ENCODE measurements around the gene PSAPL1. TPM values are rescaled to one million over a fixed set of nuclear protein-coding genes. Genes with fewer than 3 reads are reported as not detected.

The PSAPL1 gene
- total and polyA plus RNA-seq, 4 donors: not detected

- TF ChIP-seq YY1 (IDR thresholded peaks at IDR 0.05) (no peak), HNF4A (conservative IDR thresholded peaks at IDR 0.05) (no peak), SP1 (IDR thresholded peaks at IDR 0.05) (no peak), TAF1 (conservative IDR thresholded peaks at IDR 0.05) (no peak), RXRA (IDR thresholded peaks at IDR 0.05) (no peak), RAD21 (IDR thresholded peaks at IDR 0.05) (no peak), ZBTB33 (IDR thresholded peaks at IDR 0.05) (no peak)
- no peak overlapping the region for H3K4me3 ChIP-seq (ENCODE audit: low read depth in 1 of 3, low read length in 3 of 3)
- H3K9me3 ChIP-seq (ENCODE audit: control insufficient read depth in 4 of 4, low read length in 3 of 4): no peaks in the 10 kb centered on the region
- H3K27me3 ChIP-seq (ENCODE audit: control insufficient read depth in 4 of 4, insufficient read depth in 4 of 4, low read length in 3 of 4): no peaks in the 10 kb centered on the region
- no peaks in the 10 kb centered on the region for H3K36me3 ChIP-seq (ENCODE audit: control insufficient read depth in 4 of 4, insufficient read depth in 3 of 4, low read depth in 1 of 4, low read length in 3 of 4)
- peaks cover 0 to 3% (median 0%) of the 10 kb centered on the region in 4 donors for H3K4me1 ChIP-seq (ENCODE audit: control insufficient read depth in 4 of 4, insufficient read depth in 4 of 4, low read length in 3 of 4)
- peak; percentile 27 for DNase-seq (ENCODE audit: low spot score)
- no peak overlapping the region for H3K9ac ChIP-seq (ENCODE audit: low read depth in 1 of 2, low read length in 2 of 2)
- H3K27ac ChIP-seq (ENCODE audit: low read depth in 1 of 2, low read length in 2 of 2): no peak overlapping the region
- WGBS: 61% methylated on average over 12 of the region's 12 CpGs
Observed at GRCh38 chr4:7389719-7390118, 45.0 kb downstream of the PSAPL1 start.

- Histone ChIP-seq H3K27me3 (ENCODE audit: control insufficient read depth in 4 of 4, insufficient read depth in 4 of 4, low read length in 3 of 4) (no peaks in the 10 kb centered on the region), H3K4me3 (ENCODE audit: low read depth in 1 of 3, low read length in 3 of 3) (no peak overlapping the region), H3K9me3 (ENCODE audit: control insufficient read depth in 4 of 4, low read length in 3 of 4) (no peaks in the 10 kb centered on the region), H3K36me3 (ENCODE audit: control insufficient read depth in 4 of 4, insufficient read depth in 3 of 4, low read depth in 1 of 4, low read length in 3 of 4) (no peaks in the 10 kb centered on the region), H3K27ac (ENCODE audit: low read depth in 1 of 2, low read length in 2 of 2) (no peak overlapping the region), H3K4me1 (ENCODE audit: control insufficient read depth in 4 of 4, insufficient read depth in 4 of 4, low read length in 3 of 4) (no peaks in the 10 kb centered on the region), H3K9ac (ENCODE audit: low read depth in 1 of 2, low read length in 2 of 2) (no peak overlapping the region)
- WGBS: 93% methylated on average over 15 of the region's 15 CpGs
- DNase-seq (ENCODE audit: low spot score): peak; percentile 19
- no peak for TF ChIP-seq GABPA (IDR thresholded peaks at IDR 0.05 in 1 of 2, conservative IDR thresholded peaks at IDR 0.05 in 1 of 2)
- no peak for TF ChIP-seq SP1 (IDR thresholded peaks at IDR 0.05)
- no peak for TF ChIP-seq NR2F2 (IDR thresholded peaks at IDR 0.05)
Observed at GRCh38 chr4:7389101-7389701, 45.5 kb downstream of the PSAPL1 start.

DNA sequence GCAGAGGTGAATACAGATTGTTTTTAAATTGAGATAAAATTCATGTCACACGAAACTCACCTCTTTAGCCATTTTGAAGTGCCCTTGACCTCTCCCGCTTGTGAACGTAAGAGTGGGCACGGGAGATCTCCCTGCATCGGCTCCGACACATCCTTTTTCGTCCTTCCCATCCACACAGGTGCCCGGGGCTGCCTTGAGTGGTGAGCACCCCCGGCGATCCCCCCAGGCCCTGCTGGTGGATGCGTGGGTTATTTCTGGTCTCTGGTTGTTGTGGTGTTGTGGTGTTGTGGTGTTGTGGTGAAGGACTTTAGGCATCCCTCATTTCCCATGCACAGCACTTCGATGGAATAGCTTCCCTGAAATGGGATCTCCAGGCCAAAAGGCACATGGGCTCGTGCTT lies 46.1 kb downstream of the PSAPL1 start:
- WGBS: 95% methylated on average over 13 of the region's 13 CpGs
- Histone ChIP-seq H3K4me1 (ENCODE audit: control insufficient read depth in 4 of 4, insufficient read depth in 4 of 4, low read length in 3 of 4) (no peaks in the 10 kb centered on the region), H3K4me3 (ENCODE audit: low read depth in 1 of 3, low read length in 3 of 3) (no peak overlapping the region)

More for the DNA sequence above, 46.1 kb downstream of the PSAPL1 start:
- Histone ChIP-seq H3K27me3 (ENCODE audit: control insufficient read depth in 4 of 4, insufficient read depth in 4 of 4, low read length in 3 of 4) (no peaks in the 10 kb centered on the region), H3K9me3 (ENCODE audit: control insufficient read depth in 4 of 4, low read length in 3 of 4) (no peaks in the 10 kb centered on the region), H3K9ac (ENCODE audit: low read depth in 1 of 2, low read length in 2 of 2) (no peak overlapping the region), H3K36me3 (ENCODE audit: control insufficient read depth in 4 of 4, insufficient read depth in 3 of 4, low read depth in 1 of 4, low read length in 3 of 4) (no peaks in the 10 kb centered on the region), H3K27ac (ENCODE audit: low read depth in 1 of 2, low read length in 2 of 2) (no peak overlapping the region)
- TF ChIP-seq NR2F2 (IDR thresholded peaks at IDR 0.05) (no peak), FOXA2 (IDR thresholded peaks at IDR 0.05) (no peak), HNF4A (conservative IDR thresholded peaks at IDR 0.05) (no peak), TAF1 (conservative IDR thresholded peaks at IDR 0.05) (no peak), YY1 (IDR thresholded peaks at IDR 0.05) (no peak), ZBTB33 (IDR thresholded peaks at IDR 0.05) (no peak)
- TF ChIP-seq, protein P1, sequence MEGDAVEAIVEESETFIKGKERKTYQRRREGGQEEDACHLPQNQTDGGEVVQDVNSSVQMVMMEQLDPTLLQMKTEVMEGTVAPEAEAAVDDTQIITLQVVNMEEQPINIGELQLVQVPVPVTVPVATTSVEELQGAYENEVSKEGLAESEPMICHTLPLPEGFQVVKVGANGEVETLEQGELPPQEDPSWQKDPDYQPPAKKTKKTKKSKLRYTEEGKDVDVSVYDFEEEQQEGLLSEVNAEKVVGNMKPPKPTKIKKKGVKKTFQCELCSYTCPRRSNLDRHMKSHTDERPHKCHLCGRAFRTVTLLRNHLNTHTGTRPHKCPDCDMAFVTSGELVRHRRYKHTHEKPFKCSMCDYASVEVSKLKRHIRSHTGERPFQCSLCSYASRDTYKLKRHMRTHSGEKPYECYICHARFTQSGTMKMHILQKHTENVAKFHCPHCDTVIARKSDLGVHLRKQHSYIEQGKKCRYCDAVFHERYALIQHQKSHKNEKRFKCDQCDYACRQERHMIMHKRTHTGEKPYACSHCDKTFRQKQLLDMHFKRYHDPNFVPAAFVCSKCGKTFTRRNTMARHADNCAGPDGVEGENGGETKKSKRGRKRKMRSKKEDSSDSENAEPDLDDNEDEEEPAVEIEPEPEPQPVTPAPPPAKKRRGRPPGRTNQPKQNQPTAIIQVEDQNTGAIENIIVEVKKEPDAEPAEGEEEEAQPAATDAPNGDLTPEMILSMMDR (IDR thresholded peaks at IDR 0.05; ENCODE audit: low read depth, low read length, missing input control): no peak
- peak; percentile 14 for DNase-seq (ENCODE audit: low spot score)

All from liver (tissue), 9 donors.